ENCODE measurements around the gene MGAT4D.
"Not testable (repeated sequence)": the region's sequence is repeated elsewhere in the genome, so short reads cannot be mapped to it uniquely, and the experiment has no call there.

The MGAT4D gene

GRCh38 chr4:140497747-140498636, at the start of gene MGAT4D:
MGAT4D (minus strand) TSS chr4:140498293; CDS start chr4:140498222, 71 bp downstream.
- no peak for DNase-seq

- DNase-seq = no peak
Measured at GRCh38 chr4:140533951-140534480, 35.9 kb upstream of the MGAT4D start.

- no peak for DNase-seq
Measured at GRCh38 chr4:140529434-140529833, 31.3 kb upstream of the MGAT4D start.

GRCh38 chr4:140523857-140524742, 26.0 kb upstream of the MGAT4D start, which contains the start of gene ELMOD2:
ELMOD2 (plus strand) TSS chr4:140524168; CDS start chr4:140525429, 1,261 bp downstream.
- peak; percentile 97 for DNase-seq

GRCh38 chr4:140523370-140523856, 25.3 kb upstream of the MGAT4D start:
- no peak for DNase-seq

GRCh38 chr4:140515423-140515822, 17.3 kb upstream of the MGAT4D start:
- no peak for DNase-seq

- not testable (repeated sequence) for DNase-seq
Measured at GRCh38 chr4:140513765-140514164, 15.7 kb upstream of the MGAT4D start.

- DNase-seq = no peak
Measured at GRCh38 chr4:140504261-140504660, 6.2 kb upstream of the MGAT4D start.

GRCh38 chr4:140499391-140499790, 1.3 kb upstream of the MGAT4D start:
- DNase-seq = no peak

GRCh38 chr4:140497405-140497746, 717 bp downstream of the MGAT4D start:
- no peak for DNase-seq

GRCh38 chr4:140485939-140486338, 12.2 kb downstream of the MGAT4D start:
- peak in 1 of 2 experiments; percentile 16 for DNase-seq

GRCh38 chr4:140483445-140483844, 14.6 kb downstream of the MGAT4D start:
- no peak for DNase-seq

- peak in 1 of 2 experiments; percentile 64 for DNase-seq
Measured at GRCh38 chr4:140472156-140472555, 25.9 kb downstream of the MGAT4D start.

GRCh38 chr4:140469791-140470733, 28.0 kb downstream of the MGAT4D start:
- DNase-seq = no peak

- DNase-seq = no peak
Measured at GRCh38 chr4:140466146-140466545, 31.9 kb downstream of the MGAT4D start.

- DNase-seq = no peak
Measured at GRCh38 chr4:140463614-140464013, 34.5 kb downstream of the MGAT4D start.

GRCh38 chr4:140463182-140463581, 34.9 kb downstream of the MGAT4D start:
- DNase-seq = no peak

- no peak for DNase-seq
Measured at GRCh38 chr4:140450352-140450751, 47.7 kb downstream of the MGAT4D start.

- DNase-seq = no peak
Measured at GRCh38 chr4:140448830-140449229, 49.3 kb downstream of the MGAT4D start.

GRCh38 chr4:140448162-140448561, 49.9 kb downstream of the MGAT4D start:
- peak in 1 of 2 experiments; percentile 12 for DNase-seq

GRCh38 chr4:140444347-140444746, 53.7 kb downstream of the MGAT4D start:
- not testable (repeated sequence) for DNase-seq

- DNase-seq = no peak
Measured at GRCh38 chr4:140439644-140440142, 58.4 kb downstream of the MGAT4D start.

Measured in NCI-H1930 (cell line).